GM12878 (cell line): Measurements from ENCODE around the gene DEFB131B. TPM values are rescaled to one million over a fixed set of nuclear protein-coding genes. Genes with fewer than 3 reads are reported as not detected.

Experiments used
- ATAC-seq: fragments of 200-7000 bp; cut with Tn5 transposase; 3 replicates; pipeline ENCODE4 v1.9.1; 2020; ENCODE audit warnings: mild to moderate bottlenecking, moderate library complexity
- BruUV-seq: library from RNA; stranded (reverse); fragments of 400-500 nt; replicated peaks from 2 replicates; lab custom pipeline; 2021; lab: Mats Ljungman, UMichigan
- CTCF ChIA-PET: fragments of 300-600 bp; sonication (Branson Sonifier 250); formaldehyde crosslinking; extraction: SDS; loops from one replicate; lab custom pipeline; 2021; ENCODE audit warnings: inconsistent platforms; lab: Yijun Ruan, JAX
- POLR2A ChIA-PET: fragments of 350-600 bp; formaldehyde crosslinking; extraction: SDS; loops from one replicate; lab custom pipeline; 2021; ENCODE audit warnings: inconsistent platforms; lab: Charles Lee
- RAD21 ChIA-PET: fragments of 300-600 bp; sonication (Branson Sonifier 250); formaldehyde crosslinking; loops from one replicate; lab custom pipeline; 2023; ENCODE audit warnings: antibody characterized with exemption; ENCODE audit not compliant: unreplicated experiment; lab: Charles Lee
- SMC1A ChIA-PET: fragments of 300-600 bp; sonication (Branson Sonifier 250); formaldehyde crosslinking; loops from one replicate; lab custom pipeline; 2023; ENCODE audit not compliant: unreplicated experiment, uncharacterized antibody; lab: Charles Lee
- DNase-seq: peaks from one replicate; pipeline ENCODE4 v3.0.0-alpha.2; 2011; ENCODE audit warnings: low read depth, low spot score
- FAIRE-seq: peaks from 3 replicates; lab custom pipeline; 2011; peaks lifted over from hg19 to GRCh38; lab: Jason Lieb, UNC
- H2AFZ ChIP-seq: 2 replicates; pipeline ENCODE4 v1.6.0; 2011; ENCODE audit warnings: low read depth, low read length, control low read depth; ENCODE audit not compliant: control insufficient read depth
- H3K27ac ChIP-seq: 2 replicates; pipeline ENCODE4 v1.5.1; 2011; ENCODE audit warnings: control low read depth; ENCODE audit not compliant: control insufficient read depth, insufficient read depth
- H3K27me3 ChIP-seq, 2 experiments: replicated peaks in 1 of 2; 2 replicates each; pipeline versions ENCODE4 v1.6.0 to v1.6.1; 2011; ENCODE audit warnings: low read length in 1 of 2; ENCODE audit not compliant: control insufficient read depth in 2 of 2, insufficient read depth in 2 of 2
- H3K36me3 ChIP-seq, 2 experiments: 2 replicates each; pipeline ENCODE4 v1.5.1; 2011; ENCODE audit warnings: low read length in 1 of 2; ENCODE audit not compliant: control insufficient read depth in 2 of 2, insufficient read depth in 2 of 2
- H3K4me1 ChIP-seq: 2 replicates; pipeline ENCODE4 v1.6.1; 2011; ENCODE audit warnings: mild to moderate bottlenecking, low read length, moderate library complexity, mixed read lengths; ENCODE audit not compliant: control insufficient read depth, insufficient read depth
- H3K4me2 ChIP-seq: 2 replicates; pipeline ENCODE4 v1.6.0; 2011; ENCODE audit warnings: control low read depth; ENCODE audit not compliant: control insufficient read depth, insufficient read depth
- H3K4me3 ChIP-seq: fragments of 200-600 bp; sonication (generic); 2 replicates; pipeline ENCODE4 v1.5.1; 2016
- H3K79me2 ChIP-seq: 2 replicates; pipeline ENCODE4 v1.6.0; 2011; ENCODE audit warnings: low read length; ENCODE audit not compliant: control insufficient read depth, insufficient read depth
- H3K9ac ChIP-seq: 2 replicates; pipeline ENCODE4 v1.8.0; 2011; ENCODE audit warnings: low read length, control low read depth, mixed read lengths; ENCODE audit not compliant: control insufficient read depth, insufficient read depth
- H3K9me3 ChIP-seq: replicated peaks from 3 replicates; pipeline ENCODE4 v1.5.1; 2011; ENCODE audit warnings: mild to moderate bottlenecking, low read length; ENCODE audit not compliant: control insufficient read depth, insufficient read depth
- H4K20me1 ChIP-seq: 2 replicates; pipeline ENCODE4 v1.6.0; 2011; ENCODE audit not compliant: control insufficient read depth, insufficient read depth
- CHD1 ChIP-seq: IDR thresholded peaks from 2 replicates; pipeline ENCODE4 v1.6.1; 2012; ENCODE audit warnings: low read depth, low read length, improper control_type of control experiment
- EZH2 ChIP-seq: IDR thresholded peaks from 2 replicates; pipeline ENCODE4 v1.6.1; 2012; ENCODE audit warnings: low read depth, mild to moderate bottlenecking, control low read depth, inconsistent platforms, low read length, borderline replicate concordance; ENCODE audit not compliant: control insufficient read depth
- MEF2A ChIP-seq: IDR thresholded peaks from 2 replicates; pipeline ENCODE4 v1.6.1; 2011; ENCODE audit warnings: low read depth, mild to moderate bottlenecking, low read length, moderate library complexity; ENCODE audit not compliant: insufficient read depth
- ZNF274 ChIP-seq: IDR thresholded peaks from one replicate; pipeline ENCODE4 v1.8.0; 2011; ENCODE audit not compliant: insufficient read length, insufficient read depth
- ZNF622 ChIP-seq: fragments of 450-650 bp; IDR thresholded peaks from 2 replicates; pipeline ENCODE4 v1.6.1; 2017; ENCODE audit warnings: mild to moderate bottlenecking, inconsistent platforms
- WGBS: methylation state at CpG from one replicate; pipeline ENCODE4 v1.1.6; 2016; ENCODE audit warnings: low lambda C conversion rate; ENCODE audit not compliant: insufficient replicate concordance, insufficient coverage; ENCODE audit errors: missing lambda C conversion rate; 5-methylcytosine and 5-hydroxymethylcytosine counted together
- in situ Hi-C: fragments of 300-500 bp; cut with MboI; formaldehyde crosslinking; loops from 9 replicates; pipeline ENCODE4 v1.14.3; 2018; ENCODE audit warnings: mixed read lengths
- intact Hi-C: fragments of 100-400 bp; cut with micrococcal nuclease; formaldehyde crosslinking; loops from one replicate; pipeline ENCODE4 v1.14.2; 2022; ENCODE audit not compliant: unreplicated experiment
- polyA plus RNA-seq, 11 experiments: library from polyadenylated mRNA; depleted of rRNA in 4 of 11; unstranded in 6 of 11; stranded (reverse) in 5 of 11; fragments of >200 nt; fragmentation: Nextera tagmentation in 4 of 11; fragmentation: Illumina TruSeq in 1 of 11; extraction: Ambion mirVana in 4 of 11; extraction: Trizol in 1 of 11; gene quantifications; 1 replicate in 1 of 11; 2 replicates in 10 of 11; pipeline versions ENCODE4 v1.2.1 to v1.2.3, GENCODE V29; 2011 to 2016; ENCODE audit warnings: inconsistent platforms in 2 of 11, missing spikeins in 2 of 11, low read depth in 1 of 11
- total RNA-seq, 4 experiments: library from RNA; depleted of rRNA in 3 of 4; stranded (reverse); fragments of >200 nt in 3 of 4; fragmentation: Illumina TruSeq in 1 of 4; extraction: Trizol in 1 of 4; gene quantifications; 2 replicates each; pipeline versions ENCODE4 v1.2.1 to v1.2.3, GENCODE V29; 2013 to 2021
- TF ChIP-seq, protein P1 (sequence below): fragments of 450-650 bp; IDR thresholded peaks from 2 replicates; pipeline ENCODE4 v1.6.1; 2017; ENCODE audit warnings: borderline replicate concordance
- TF ChIP-seq, protein P2 (sequence below): IDR thresholded peaks from 2 replicates; pipeline ENCODE4 v1.6.1; 2011; ENCODE audit warnings: borderline replicate concordance, low read depth, mild to moderate bottlenecking, moderate library complexity, low read length; ENCODE audit not compliant: insufficient read depth, poor library complexity, severe bottlenecking

DEFB131B gene
- total and polyA plus RNA-seq, 10 of the 15 experiments (the other 5 are each of a cell fraction or from before 2014, with no cell fraction given), result not detected

DNA sequence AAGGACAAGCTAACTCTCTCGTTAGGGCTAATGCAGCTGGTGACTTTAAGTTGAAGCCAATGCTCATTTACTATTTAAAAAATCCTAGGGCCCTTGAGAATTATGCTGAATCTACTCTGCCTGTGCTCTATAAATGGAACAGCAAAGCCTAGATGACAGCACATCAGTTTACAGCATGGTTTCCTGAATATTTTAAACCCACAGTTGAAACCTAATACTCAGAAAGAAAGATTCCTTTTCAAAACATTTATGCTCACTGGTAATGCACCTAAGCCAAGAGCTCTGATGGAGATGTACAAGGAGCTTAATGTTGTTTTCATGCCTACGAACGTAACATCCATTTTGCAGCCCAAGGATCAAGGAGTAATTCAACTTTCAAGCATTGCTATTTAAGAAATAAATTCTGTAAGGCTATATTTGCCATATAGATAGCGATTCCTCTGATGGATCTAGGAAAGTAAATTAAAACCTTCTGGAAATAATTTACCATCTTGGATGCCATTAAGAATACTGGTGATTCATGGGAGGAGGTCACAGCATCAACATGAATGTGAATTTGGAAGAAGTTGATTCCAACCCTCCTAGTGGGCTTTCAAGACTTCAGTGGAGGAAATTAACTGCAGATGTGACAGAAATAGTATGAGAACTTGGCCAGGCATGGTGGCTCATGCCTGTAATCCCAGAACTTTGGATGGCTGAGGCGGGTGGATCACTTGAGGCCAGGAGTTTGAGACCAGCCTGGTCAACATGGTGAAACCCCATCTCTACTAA, 35.7 kb downstream of the DEFB131B start (continued):
- TF ChIP-seq, protein P1, sequence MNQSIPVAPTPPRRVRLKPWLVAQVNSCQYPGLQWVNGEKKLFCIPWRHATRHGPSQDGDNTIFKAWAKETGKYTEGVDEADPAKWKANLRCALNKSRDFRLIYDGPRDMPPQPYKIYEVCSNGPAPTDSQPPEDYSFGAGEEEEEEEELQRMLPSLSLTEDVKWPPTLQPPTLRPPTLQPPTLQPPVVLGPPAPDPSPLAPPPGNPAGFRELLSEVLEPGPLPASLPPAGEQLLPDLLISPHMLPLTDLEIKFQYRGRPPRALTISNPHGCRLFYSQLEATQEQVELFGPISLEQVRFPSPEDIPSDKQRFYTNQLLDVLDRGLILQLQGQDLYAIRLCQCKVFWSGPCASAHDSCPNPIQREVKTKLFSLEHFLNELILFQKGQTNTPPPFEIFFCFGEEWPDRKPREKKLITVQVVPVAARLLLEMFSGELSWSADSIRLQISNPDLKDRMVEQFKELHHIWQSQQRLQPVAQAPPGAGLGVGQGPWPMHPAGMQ, result no peak
- TF ChIP-seq ZNF274 (no peak), ZNF622 (no peak), EZH2 (no peak), MEF2A (no peak)
- TF ChIP-seq, protein P2, sequence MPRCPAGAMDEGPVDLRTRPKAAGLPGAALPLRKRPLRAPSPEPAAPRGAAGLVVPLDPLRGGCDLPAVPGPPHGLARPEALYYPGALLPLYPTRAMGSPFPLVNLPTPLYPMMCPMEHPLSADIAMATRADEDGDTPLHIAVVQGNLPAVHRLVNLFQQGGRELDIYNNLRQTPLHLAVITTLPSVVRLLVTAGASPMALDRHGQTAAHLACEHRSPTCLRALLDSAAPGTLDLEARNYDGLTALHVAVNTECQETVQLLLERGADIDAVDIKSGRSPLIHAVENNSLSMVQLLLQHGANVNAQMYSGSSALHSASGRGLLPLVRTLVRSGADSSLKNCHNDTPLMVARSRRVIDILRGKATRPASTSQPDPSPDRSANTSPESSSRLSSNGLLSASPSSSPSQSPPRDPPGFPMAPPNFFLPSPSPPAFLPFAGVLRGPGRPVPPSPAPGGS, result no peak

DNA sequence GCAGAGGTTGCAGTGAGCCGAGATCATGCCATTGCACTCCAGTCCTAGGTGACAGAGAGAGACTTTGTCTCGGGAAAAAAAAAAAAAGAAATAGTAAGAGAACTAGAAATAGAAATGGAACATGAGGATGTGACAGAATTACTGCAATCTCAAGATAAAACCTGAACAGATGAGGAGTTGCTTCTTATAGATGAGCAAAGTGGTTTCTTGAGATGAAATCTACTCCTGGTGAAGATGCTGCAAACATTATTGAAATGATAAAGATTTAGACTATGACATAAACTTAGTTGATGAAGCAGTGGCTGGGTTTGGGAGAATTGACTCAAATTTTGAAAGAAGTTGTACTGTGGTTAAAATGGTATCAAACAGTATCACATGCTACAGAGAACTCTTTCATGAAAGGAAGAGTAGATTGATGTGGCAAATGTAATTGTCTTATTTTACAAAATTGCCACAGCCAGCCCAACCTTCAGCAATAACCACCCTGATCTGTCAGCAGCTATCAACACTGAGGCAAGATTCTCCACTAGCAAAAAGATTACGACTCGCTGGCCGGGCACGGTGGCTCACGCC, 36.5 kb downstream of the DEFB131B start:
- no peak overlapping the region for H3K9ac ChIP-seq
- no peak for TF ChIP-seq CHD1
- ChIA-PET SMC1A (no interaction called here), CTCF (interaction anchor here (0.6 kb wide), 1 partner anchor 43 kb away, joined by 3 read pairs; no protein-coding TSS in a partner anchor), POLR2A (interaction anchor here (0.6 kb wide), 1 partner anchor 34 kb away, joined by 3 read pairs; no protein-coding TSS in a partner anchor), RAD21 (no interaction called here)
- no peaks in the 10 kb centered on the region for H4K20me1 ChIP-seq
- in situ Hi-C loops (no loop called here), intact Hi-C loops (no loop called here)
- no peak overlapping the region for H3K27ac ChIP-seq
- BruUV-seq, result no TSS peak
- no peaks in the 10 kb centered on the region for H3K4me1 ChIP-seq
- H3K4me3 ChIP-seq, result no peak overlapping the region
- H3K27me3 ChIP-seq, result no peaks in the 10 kb centered on the region
- no peaks in the 10 kb centered on the region for H3K9me3 ChIP-seq
- no peak for FAIRE-seq
- H3K4me2 ChIP-seq, result no peak overlapping the region
- H2AFZ ChIP-seq, result no peak overlapping the region
- H3K36me3 ChIP-seq, result peaks cover 0 to 12% of the 10 kb centered on the region in 2 experiments; a peak in 1 of 4 replicates
- DNase-seq, result no peak
- ATAC-seq, result no peak
- 93% methylated on average over 7 of the region's 7 CpGs for WGBS
- H3K79me2 ChIP-seq, result no peaks in the 10 kb centered on the region
